HG03039 (cell line): ENCODE data around the gene PFKP.

Experiments
- ATAC-seq: cut with Tn5 transposase; IDR thresholded peaks from one replicate; pipeline ENCODE4 v1.9.1; 2021; ENCODE audit warnings: mild to moderate bottlenecking, moderate library complexity; ENCODE audit not compliant: unreplicated experiment

Gene PFKP

DNA sequence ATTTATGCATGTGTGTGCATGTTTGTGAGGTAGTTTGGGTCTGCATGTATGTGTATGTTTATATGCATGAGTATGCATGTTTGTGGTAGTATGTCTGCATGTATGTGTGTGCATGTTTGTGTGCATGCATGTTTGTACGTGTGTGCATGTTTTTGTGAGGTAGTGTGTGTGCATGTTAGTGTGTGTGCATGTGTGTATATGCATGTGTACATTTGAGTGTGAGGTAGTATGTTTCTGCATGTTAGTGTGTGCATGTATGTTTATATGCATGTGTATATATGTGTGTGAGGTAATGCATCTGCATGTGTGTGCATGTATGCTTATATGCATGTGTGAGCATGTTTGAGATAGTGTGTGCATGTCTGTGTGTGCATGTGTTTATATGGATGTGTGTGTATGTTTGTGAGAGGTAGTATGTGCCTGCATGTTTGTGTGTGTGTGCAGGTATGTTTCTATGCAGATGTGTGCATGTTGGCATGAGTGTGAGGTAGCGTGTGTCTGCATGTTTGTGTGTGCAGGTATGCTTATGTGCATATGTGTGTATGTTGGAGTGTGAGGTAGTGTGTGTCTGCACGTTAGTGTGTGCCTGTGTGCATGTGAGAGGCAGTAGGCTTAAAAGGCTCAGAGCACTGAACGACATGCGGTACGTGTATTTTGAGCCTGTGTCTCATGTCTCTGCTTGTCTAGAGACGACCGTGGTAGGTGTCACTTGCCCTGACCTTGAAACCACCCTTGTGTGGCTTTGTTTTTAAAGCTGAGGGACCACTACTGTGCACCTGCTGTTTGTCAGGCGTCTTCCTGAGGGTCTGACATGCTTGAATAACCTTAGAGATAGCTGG is 43.7 kb downstream of the PFKP start:
- no peak for ATAC-seq

- ATAC-seq = no peak
These were observed 44.3 kb downstream of the PFKP start for GRCh38 chr10:3111621-3112163.

DNA sequence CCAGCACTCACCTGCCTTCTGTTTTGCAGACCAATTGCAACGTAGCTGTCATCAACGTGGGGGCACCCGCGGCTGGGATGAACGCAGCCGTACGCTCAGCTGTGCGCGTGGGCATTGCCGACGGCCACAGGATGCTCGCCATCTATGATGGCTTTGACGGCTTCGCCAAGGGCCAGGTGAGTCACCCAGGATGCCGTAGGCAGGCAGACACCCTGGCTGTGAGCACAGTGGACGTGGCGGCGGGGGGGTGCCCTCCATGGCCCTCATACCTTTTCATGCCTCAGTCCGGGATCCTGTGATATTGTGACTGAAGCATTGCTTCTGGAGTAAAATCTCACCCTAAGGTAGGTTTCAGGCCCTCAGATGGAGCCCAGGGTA is 46.0 kb downstream of the PFKP start:
- ATAC-seq = no peak

DNA sequence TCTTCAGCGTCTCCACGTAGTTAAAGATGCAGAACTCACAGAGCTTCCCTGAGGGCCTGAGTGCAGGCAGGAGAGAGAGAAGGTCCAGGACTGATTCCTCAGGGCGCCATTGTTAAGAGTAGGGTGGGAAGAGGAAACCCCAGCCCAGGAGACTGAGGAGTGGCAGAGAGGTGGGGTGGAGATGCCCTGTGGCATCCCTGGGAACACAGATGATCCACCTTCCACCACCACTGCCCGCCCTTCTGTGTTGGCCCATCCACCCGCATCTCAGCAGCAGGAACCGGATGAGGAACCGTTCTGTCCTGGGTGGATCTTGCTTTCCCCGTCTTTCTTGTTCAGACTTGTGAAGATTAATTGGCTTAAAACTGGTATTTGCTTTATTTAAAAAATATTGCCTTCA is 48.3 kb downstream of the PFKP start:
- no peak for ATAC-seq

- ATAC-seq = no peak
These were observed 49.3 kb downstream of the PFKP start for GRCh38 chr10:3116508-3117100.

- no peak for ATAC-seq
These were observed 50.1 kb downstream of the PFKP start for GRCh38 chr10:3117486-3117885.

GRCh38 chr10:3118641-3119091 is 51.3 kb downstream of the PFKP start:
- no peak for ATAC-seq

GRCh38 chr10:3119796-3120459 is 52.6 kb downstream of the PFKP start:
- no peak for ATAC-seq

DNA sequence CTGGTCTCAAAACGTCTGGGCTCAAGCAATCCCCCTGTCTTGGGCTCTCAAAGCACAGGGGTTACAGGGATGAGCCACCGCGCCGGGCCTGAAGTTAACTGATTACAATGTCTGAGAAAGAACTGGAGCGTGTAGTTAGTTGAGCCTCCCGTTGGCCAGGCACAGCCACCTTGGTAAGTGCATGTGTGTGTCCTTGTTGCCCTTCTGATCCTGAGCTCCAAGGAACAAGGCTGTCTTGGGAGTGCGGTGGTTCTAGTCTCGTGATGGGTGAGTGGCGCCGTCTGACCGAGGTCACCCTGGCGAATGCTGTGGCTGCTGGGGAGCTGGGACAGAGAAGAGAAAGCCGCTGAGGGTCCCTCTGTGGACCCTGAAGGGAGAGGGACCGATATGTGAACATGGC is 54.7 kb downstream of the PFKP start:
- no peak for ATAC-seq

DNA sequence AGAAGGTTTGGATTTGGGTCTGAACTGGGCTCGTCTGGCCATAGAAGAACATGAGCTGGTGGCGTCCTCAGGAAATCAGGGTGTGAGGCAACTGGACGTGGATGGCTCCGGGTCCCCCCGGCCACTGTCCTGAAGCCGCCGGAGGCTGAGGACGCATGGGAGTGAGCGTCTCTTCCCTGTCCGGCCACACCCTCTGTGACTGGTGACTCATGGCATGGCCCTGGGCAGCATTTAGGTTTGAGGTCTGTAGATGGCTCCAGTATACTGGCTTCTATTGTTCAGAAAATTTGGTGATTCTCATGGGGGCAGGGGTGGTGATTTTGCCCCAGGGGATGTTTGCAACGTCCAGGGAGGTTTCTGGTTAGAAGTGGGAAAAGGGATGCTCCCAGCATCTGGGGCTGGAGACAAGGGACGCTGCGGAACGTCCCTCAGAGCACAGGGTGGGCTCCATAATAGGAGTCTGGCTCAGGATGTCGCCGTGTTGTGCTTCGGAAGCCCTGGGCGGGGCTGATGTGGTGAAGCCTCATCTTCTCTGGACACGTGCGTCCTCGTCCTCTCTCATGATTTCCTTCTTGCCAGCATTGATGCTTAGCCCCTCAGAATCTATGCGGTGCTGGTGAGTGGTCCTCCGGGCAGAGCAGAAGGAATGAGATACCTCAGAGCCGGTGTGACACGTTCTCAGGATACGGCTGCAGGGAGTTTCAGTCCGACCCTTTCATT is 55.3 kb downstream of the PFKP start:
- no peak for ATAC-seq

DNA sequence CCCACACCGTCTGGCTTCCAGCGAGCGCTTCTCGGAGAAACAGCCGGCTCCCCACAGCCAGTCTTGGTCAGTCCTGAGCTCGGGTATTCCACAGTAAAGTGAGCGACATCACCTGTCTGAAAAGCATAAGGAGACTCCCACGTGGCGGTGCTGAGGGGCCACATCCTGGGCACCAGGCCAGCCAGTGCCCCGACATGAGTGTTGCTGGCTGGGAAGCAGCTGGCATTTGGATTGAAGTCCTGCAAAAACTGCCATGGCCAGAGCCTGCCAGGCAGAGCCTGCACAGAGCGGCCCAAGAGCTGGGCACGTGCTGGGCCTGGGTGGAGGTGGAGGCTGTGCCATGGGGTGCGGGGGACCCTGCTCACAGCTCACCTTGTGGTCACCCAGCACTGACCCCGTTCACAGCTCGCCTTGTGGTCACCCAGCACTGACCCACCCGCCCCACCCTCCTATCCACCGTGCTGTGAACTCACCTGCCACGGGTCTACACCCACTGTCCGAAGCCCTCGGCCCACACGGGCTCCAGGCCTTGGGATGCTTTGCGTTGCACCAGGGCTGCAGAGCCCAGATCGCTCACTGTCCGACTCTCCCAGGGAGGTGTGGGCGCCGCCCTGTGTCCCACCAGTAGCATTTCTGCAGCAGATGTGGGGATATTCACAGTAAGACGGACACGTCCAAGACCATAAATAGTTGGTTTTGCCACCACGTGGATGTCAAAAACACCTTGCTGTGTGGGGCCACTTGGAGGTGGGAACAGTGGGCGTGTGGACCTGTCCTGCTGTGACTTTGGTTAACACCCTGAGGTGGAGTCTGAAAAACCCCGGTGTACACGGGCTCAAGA is 56.4 kb downstream of the PFKP start:
- no peak for ATAC-seq

- ATAC-seq = no peak
These were observed 57.2 kb downstream of the PFKP start for GRCh38 chr10:3124412-3125175.

GRCh38 chr10:3125527-3126170 is 58.3 kb downstream of the PFKP start:
- ATAC-seq = no peak

GRCh38 chr10:3126249-3126648 is 58.9 kb downstream of the PFKP start:
- ATAC-seq = no peak

GRCh38 chr10:3126741-3127346 is 59.5 kb downstream of the PFKP start:
- no peak for ATAC-seq

GRCh38 chr10:3127921-3128320 is 60.6 kb downstream of the PFKP start:
- no peak for ATAC-seq

GRCh38 chr10:3128379-3129130 is 61.2 kb downstream of the PFKP start:
- ATAC-seq = no peak
